H1 (cell line): ENCODE measurements around the gene TAF3. TPM values are rescaled to one million over a fixed set of nuclear protein-coding genes. Genes with fewer than 3 reads are reported as not detected.
A peak's percentile ranks its signal among the peaks of the same experiment; 100 is the strongest.

Experiments
- CTCF ChIA-PET: fragments of 300-600 bp; sonication (Branson Sonifier 250); formaldehyde crosslinking; loops from one replicate; lab custom pipeline; 2021; ENCODE audit not compliant: partially characterized antibody; lab: Charles Lee
- POLR2A ChIA-PET: fragments of 300-600 bp; sonication (Branson Sonifier 250); formaldehyde crosslinking; loops from one replicate; lab custom pipeline; 2021; ENCODE audit warnings: inconsistent platforms; ENCODE audit not compliant: partially characterized antibody; lab: Charles Lee
- DNase-seq, 2 experiments: peaks; one replicate each; pipeline versions ENCODE4 v3.0.0 to v3.0.0-alpha.2; 2010 to 2022; ENCODE audit warnings: low spot score in 2 of 2, low read depth in 1 of 2, mixed read lengths in 1 of 2
- FAIRE-seq: peaks from 2 replicates; lab custom pipeline; 2011; peaks lifted over from hg19 to GRCh38; lab: Jason Lieb, UNC
- H2AFZ ChIP-seq: 2 replicates; pipeline ENCODE4 v1.8.1; 2012; ENCODE audit warnings: low read length, inconsistent platforms
- H2AK5ac ChIP-seq: 2 replicates; pipeline ENCODE4 v1.6.1; 2013; ENCODE audit warnings: low read depth, low read length
- H2BK120ac ChIP-seq: replicated peaks from 2 replicates; pipeline ENCODE3; 2013; ENCODE audit warnings: low read depth, low read length, inconsistent platforms
- H2BK12ac ChIP-seq: 2 replicates; pipeline ENCODE4 v1.6.1; 2013; ENCODE audit warnings: low read depth, low read length
- H2BK15ac ChIP-seq: 2 replicates; pipeline ENCODE4 v1.6.1; 2013; ENCODE audit warnings: low read length
- H2BK20ac ChIP-seq: 2 replicates; pipeline ENCODE4 v1.6.1; 2013; ENCODE audit warnings: low read length
- H2BK5ac ChIP-seq: 2 replicates; pipeline ENCODE4 v1.6.1; 2013; ENCODE audit warnings: low read depth, low read length
- H3K14ac ChIP-seq: 2 replicates; pipeline ENCODE4 v1.6.1; 2013; ENCODE audit warnings: inconsistent platforms; ENCODE audit not compliant: insufficient read length
- H3K18ac ChIP-seq: 2 replicates; pipeline ENCODE4 v1.6.1; 2013; ENCODE audit warnings: low read length; ENCODE audit errors: extremely low read depth
- H3K23ac ChIP-seq: 2 replicates; pipeline ENCODE4 v1.6.1; 2013; ENCODE audit warnings: inconsistent platforms; ENCODE audit not compliant: insufficient read length
- H3K23me2 ChIP-seq: 2 replicates; pipeline ENCODE4 v1.6.1; 2013; ENCODE audit warnings: low read depth, low read length
- H3K27ac ChIP-seq: 2 replicates; pipeline ENCODE4 v1.6.1; 2011; ENCODE audit warnings: low read depth, low read length, inconsistent platforms
- H3K27me3 ChIP-seq, 4 experiments: replicated peaks in 1 of 4; 1 replicate in 1 of 4; 2 replicates in 3 of 4; pipeline versions ENCODE4 v1.6.1 to v1.8.1; 2011 to 2013; ENCODE audit warnings: low read length in 3 of 4, mild to moderate bottlenecking in 3 of 4, inconsistent platforms in 2 of 4, mixed read lengths in 2 of 4, moderate library complexity in 1 of 4; ENCODE audit not compliant: control insufficient read depth in 3 of 4, insufficient read depth in 3 of 4; ENCODE audit errors: extremely low read depth in 1 of 4
- H3K36me3 ChIP-seq, 4 experiments: 2 replicates each; pipeline versions ENCODE4 v1.6.1 to v1.8.1; 2011 to 2013; ENCODE audit warnings: mild to moderate bottlenecking in 4 of 4, low read length in 3 of 4, moderate library complexity in 2 of 4, control low read depth in 1 of 4, inconsistent platforms in 1 of 4; ENCODE audit not compliant: insufficient read depth in 4 of 4, control insufficient read depth in 2 of 4
- H3K4ac ChIP-seq: replicated peaks from 2 replicates; pipeline ENCODE3; 2013; ENCODE audit warnings: low read length, low read depth, mixed read lengths, inconsistent platforms; ENCODE audit not compliant: insufficient read length
- H3K4me1 ChIP-seq, 4 experiments: replicated peaks in 1 of 4; 1 replicate in 1 of 4; 2 replicates in 3 of 4; pipeline versions ENCODE4 v1.6.1 to v1.8.1; 2011 to 2013; ENCODE audit warnings: low read length in 3 of 4, inconsistent platforms in 2 of 4, mixed read lengths in 1 of 4; ENCODE audit not compliant: insufficient read depth in 4 of 4, control insufficient read depth in 3 of 4
- H3K4me2 ChIP-seq, 2 experiments: 2 replicates each; pipeline versions ENCODE4 v1.6.1 to v1.8.1; 2011 to 2013; ENCODE audit warnings: low read depth in 2 of 2, low read length in 2 of 2, control low read depth in 1 of 2, inconsistent platforms in 1 of 2, mild to moderate bottlenecking in 1 of 2; ENCODE audit not compliant: insufficient read depth in 1 of 2
- H3K4me3 ChIP-seq, 4 experiments: fragments of 200-600, 300-600 bp in 1 of 4; sonication (generic), shearing (Covaris generic), sonication (Bioruptor Twin) in 1 of 4; 2 replicates each; pipeline versions ENCODE4 v1.5.1 to v1.8.1; 2011 to 2016; ENCODE audit warnings: low read length in 4 of 4, low read depth in 3 of 4, control low read depth in 2 of 4, inconsistent platforms in 2 of 4, mild to moderate bottlenecking in 2 of 4, mixed read lengths in 1 of 4, moderate library complexity in 1 of 4; ENCODE audit not compliant: insufficient read depth in 2 of 4; ENCODE audit errors: extremely low read depth in 1 of 4
- H3K56ac ChIP-seq: replicated peaks from 2 replicates; pipeline ENCODE3; 2013; ENCODE audit warnings: low read depth, mild to moderate bottlenecking, mixed read lengths, low read length, inconsistent platforms; ENCODE audit not compliant: insufficient read length
- H3K79me1 ChIP-seq: 2 replicates; pipeline ENCODE4 v1.6.1; 2013; ENCODE audit warnings: low read depth, low read length, control low read depth
- H3K79me2 ChIP-seq, 2 experiments: 2 replicates each; pipeline versions ENCODE4 v1.6.1 to v1.8.1; 2012 to 2013; ENCODE audit warnings: low read length in 2 of 2, mild to moderate bottlenecking in 2 of 2, inconsistent platforms in 1 of 2; ENCODE audit not compliant: insufficient read depth in 2 of 2, control insufficient read depth in 1 of 2
- H3K9ac ChIP-seq, 4 experiments: replicated peaks in 1 of 4; 1 replicate in 1 of 4; 2 replicates in 3 of 4; pipeline versions ENCODE4 v1.6.1 to v1.8.1; 2011 to 2013; ENCODE audit warnings: low read depth in 3 of 4, low read length in 3 of 4, control low read depth in 2 of 4, mild to moderate bottlenecking in 2 of 4, moderate library complexity in 2 of 4, inconsistent platforms in 1 of 4; ENCODE audit errors: extremely low read depth in 1 of 4
- H3K9me3 ChIP-seq, 2 experiments: 2 replicates each; pipeline versions ENCODE4 v1.6.1 to v1.8.1; 2012 to 2013; ENCODE audit warnings: mild to moderate bottlenecking in 2 of 2, moderate library complexity in 2 of 2, control low read depth in 1 of 2, inconsistent platforms in 1 of 2, low read depth in 1 of 2, low read length in 1 of 2, mixed read lengths in 1 of 2; ENCODE audit not compliant: insufficient read depth in 2 of 2
- H4K20me1 ChIP-seq, 2 experiments: replicated peaks in 1 of 2; 2 replicates each; pipeline versions ENCODE3 to v1.8.1; 2011 to 2013; ENCODE audit warnings: inconsistent platforms in 2 of 2, low read length in 2 of 2, mild to moderate bottlenecking in 1 of 2; ENCODE audit not compliant: insufficient read depth in 2 of 2, control insufficient read depth in 1 of 2
- H4K5ac ChIP-seq: 2 replicates; pipeline ENCODE4 v1.6.1; 2013; ENCODE audit warnings: low read length, low read depth, mixed read lengths, inconsistent platforms; ENCODE audit not compliant: insufficient read length
- H4K8ac ChIP-seq: 2 replicates; pipeline ENCODE4 v1.8.0; 2013; ENCODE audit warnings: mild to moderate bottlenecking, moderate library complexity, low read length, inconsistent platforms; ENCODE audit not compliant: insufficient read depth; ENCODE audit errors: extremely low read depth
- H4K91ac ChIP-seq: replicated peaks from 2 replicates; pipeline ENCODE3; 2013; ENCODE audit warnings: low read length, mixed read lengths, inconsistent platforms; ENCODE audit not compliant: insufficient read length
- ATF3 ChIP-seq: IDR thresholded peaks from 2 replicates; pipeline ENCODE4 v1.6.1; 2011; ENCODE audit warnings: low read depth, mild to moderate bottlenecking, low read length; ENCODE audit not compliant: insufficient read depth
- CHD1 ChIP-seq: IDR thresholded peaks from 2 replicates; pipeline ENCODE4 v1.6.1; 2012; ENCODE audit warnings: low read depth, low read length, improper control_type of control experiment
- CHD2 ChIP-seq: IDR thresholded peaks from 2 replicates; pipeline ENCODE4 v1.6.1; 2012; ENCODE audit warnings: low read length, improper control_type of control experiment
- E2F6 ChIP-seq: IDR thresholded peaks from 2 replicates; pipeline ENCODE4 v1.6.1; 2012; ENCODE audit warnings: inconsistent platforms
- EZH2 ChIP-seq: fragments of 200-600 bp; sonication (generic); IDR thresholded peaks from 2 replicates; pipeline ENCODE4 v1.7.1; 2012; ENCODE audit warnings: low read depth, mild to moderate bottlenecking, moderate library complexity, low read length, inconsistent platforms; ENCODE audit not compliant: severe bottlenecking
- FOSL1 ChIP-seq: IDR thresholded peaks from 2 replicates; pipeline ENCODE4 v1.6.1; 2011; ENCODE audit warnings: mild to moderate bottlenecking, low read depth, low read length, moderate library complexity; ENCODE audit not compliant: insufficient read depth
- KDM5A ChIP-seq: fragments of 200-600 bp; IDR thresholded peaks from 2 replicates; pipeline ENCODE4 v1.7.1; 2012; ENCODE audit warnings: mild to moderate bottlenecking, low read length, inconsistent platforms, mixed read lengths
- NANOG ChIP-seq: IDR thresholded peaks from 2 replicates; pipeline ENCODE4 v1.6.1; 2011; ENCODE audit warnings: low read length, low read depth, mild to moderate bottlenecking, inconsistent platforms; ENCODE audit not compliant: insufficient read depth, poor library complexity, severe bottlenecking
- RFX5 ChIP-seq: IDR thresholded peaks from 2 replicates; pipeline ENCODE4 v1.6.1; 2011; ENCODE audit warnings: low read depth, low read length, improper control_type of control experiment, borderline replicate concordance
- RXRA ChIP-seq: IDR thresholded peaks from 2 replicates; pipeline ENCODE4 v1.6.1; 2011; ENCODE audit warnings: low read depth, mild to moderate bottlenecking, low read length, moderate library complexity; ENCODE audit not compliant: insufficient read depth
- SIRT6 ChIP-seq: IDR thresholded peaks from one replicate; pipeline ENCODE4 v1.7.1; 2012; ENCODE audit warnings: low read length, inconsistent platforms
- SP4 ChIP-seq: IDR thresholded peaks from 2 replicates; pipeline ENCODE4 v1.6.1; 2012; ENCODE audit warnings: low read length, inconsistent platforms
- ZNF274 ChIP-seq: IDR thresholded peaks from 2 replicates; pipeline ENCODE4 v1.7.0; 2012; ENCODE audit warnings: low read length, borderline replicate concordance; ENCODE audit errors: extremely low read depth
- WGBS, 2 experiments: shearing (Covaris generic) in 1 of 2; methylation state at CpG; one replicate each; pipeline versions ENCODE4 v1.1.6 to v1.1.7; 2013 to 2015; ENCODE audit warnings: low lambda C conversion rate in 2 of 2, mixed read lengths in 2 of 2, inconsistent platforms in 1 of 2, low coverage in 1 of 2, missing lambda C conversion rate in 1 of 2; ENCODE audit not compliant: insufficient replicate concordance in 2 of 2, insufficient coverage in 1 of 2, insufficient read length in 1 of 2; ENCODE audit errors: extremely low coverage in 1 of 2, missing lambda C conversion rate in 1 of 2; 5-methylcytosine and 5-hydroxymethylcytosine counted together
- polyA plus RNA-seq, 7 experiments: library from polyadenylated mRNA; depleted of rRNA in 3 of 7; stranded (reverse) in 5 of 7; unstranded in 2 of 7; fragments of >200 nt in 5 of 7; fragments of 200-250 nt in 2 of 7; gene quantifications; 1 replicate in 5 of 7; 2 replicates in 1 of 7; 4 replicates in 1 of 7; pipeline versions ENCODE4 v1.2.1 to v1.2.3, GENCODE V29; 2011 to 2013; ENCODE audit warnings: missing spikeins in 2 of 7, mixed read lengths in 2 of 7
- total RNA-seq: library from RNA; stranded (reverse); fragmentation: NEBNext Ultra II Directional; extraction: Animal tissue kit (Norgen Biotek cat#: 25700); gene quantifications from 2 replicates; pipeline ENCODE4 v1.2.1, GENCODE V29; 2021

The TAF3 gene
- total and polyA plus RNA-seq, 2 of the 8 experiments (the other 6 are each of a cell fraction or from before 2014, with no cell fraction given), result 1.5 to 11.2 TPM

DNA sequence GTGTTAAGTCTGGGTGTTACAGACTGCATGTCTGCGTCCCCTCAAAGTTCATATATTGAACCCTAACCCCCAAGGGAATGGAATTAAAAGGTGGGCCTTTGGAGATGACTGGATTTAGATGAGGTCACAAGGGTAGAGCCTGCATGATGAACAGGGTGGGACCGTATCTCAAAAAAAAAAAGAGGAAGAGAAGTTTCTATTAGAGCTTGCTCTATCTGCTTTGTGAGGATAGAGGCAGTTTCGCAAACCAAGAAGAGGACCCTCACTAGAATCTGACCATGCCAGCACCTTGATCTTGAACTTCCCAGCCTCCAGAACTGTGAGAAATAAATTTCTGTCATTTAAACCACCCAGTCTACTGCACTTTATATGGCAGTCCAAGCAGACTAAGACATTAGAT is 31.9 kb upstream of the TAF3 start:
- Histone ChIP-seq H4K8ac (no peak overlapping the region), H3K27me3 (no peaks in the 10 kb centered on the region), H3K79me1 (peaks cover 2% of the 10 kb centered on the region; the same call in 1 of the 2 replicates), H3K4me1 (peaks cover 0 to 5% (median 1%) of the 10 kb centered on the region in 4 experiments; a peak in 4 of 7 replicates), H3K18ac (no peak overlapping the region), H3K36me3 (peaks cover 0 to 6% (median 0%) of the 10 kb centered on the region in 4 experiments; a peak in 1 of 8 replicates), H2BK12ac (no peak overlapping the region), H3K79me2 (peaks cover 24 to 88% of the 10 kb centered on the region in 2 experiments), H4K91ac (no peak overlapping the region), H3K27ac (no peak overlapping the region), H3K4me2 (peak overlapping the region; percentile 68 to 86; a peak in 3 of 4 replicates), H3K23ac (no peak overlapping the region), H3K9me3 (no peaks in the 10 kb centered on the region), H3K4ac (no peak overlapping the region), H3K4me3 (peak overlapping the region in 2 of 4 experiments; percentile 77 to 86; a peak in 3 of 8 replicates), H2BK120ac (no peak overlapping the region), H4K5ac (no peak overlapping the region), H4K20me1 (peaks cover 7 to 9% of the 10 kb centered on the region in 2 experiments), H2BK15ac (no peak overlapping the region), H2AK5ac (no peak overlapping the region), H2AFZ (no peak overlapping the region), H3K9ac (no peak overlapping the region; a peak in 1 of 7 replicates), H3K23me2 (0 out of 2 replicates have a peak, but pooled peaks cover 9% of the 10 kb centered on the region), H3K56ac (no peak overlapping the region), H2BK5ac (no peak overlapping the region), H3K14ac (no peak overlapping the region), H2BK20ac (no peak overlapping the region)
- 98% methylated on average over 3 of the region's 3 CpGs; no CpG with 5 or more reads in 1 of the 2 experiments for WGBS, 2 experiments
- ChIA-PET POLR2A (no interaction called here), CTCF (no interaction called here)
- FAIRE-seq, result no peak
- no peak for DNase-seq
- no peak for TF ChIP-seq SIRT6
- TF ChIP-seq CHD1, result no peak
- no peak for TF ChIP-seq CHD2
- TF ChIP-seq KDM5A, result no peak
- TF ChIP-seq FOSL1, result no peak
- TF ChIP-seq RFX5, result no peak
- TF ChIP-seq ATF3, result no peak
- no peak for TF ChIP-seq NANOG
- TF ChIP-seq E2F6, result no peak
- TF ChIP-seq EZH2, result no peak
- TF ChIP-seq RXRA, result no peak
- no peak for TF ChIP-seq SP4
- no peak for TF ChIP-seq ZNF274
